HuH-7.5 (cell line): ENCODE measurements around the gene PDGFD.

Experiments used
- DNase-seq: peaks from one replicate; pipeline ENCODE4 v3.0.0; 2011; ENCODE audit warnings: low spot score

The PDGFD gene

GRCh38 chr11:103958475-103959215 is 205.3 kb downstream of the PDGFD start:
- DNase-seq: no peak

- DNase-seq: no peak
Observed at GRCh38 chr11:103953797-103954486, 210.0 kb downstream of the PDGFD start.

GRCh38 chr11:103949781-103950180 is 214.2 kb downstream of the PDGFD start:
- no peak for DNase-seq

GRCh38 chr11:103948187-103948763 is 215.7 kb downstream of the PDGFD start:
- DNase-seq: no peak

GRCh38 chr11:103947546-103947919 is 216.4 kb downstream of the PDGFD start:
- no peak for DNase-seq

- no peak for DNase-seq
Observed at GRCh38 chr11:103946793-103947545, 217.0 kb downstream of the PDGFD start.

GRCh38 chr11:103944251-103944940 is 219.6 kb downstream of the PDGFD start:
- DNase-seq: no peak

- no peak for DNase-seq
Observed at GRCh38 chr11:103942646-103943045, 221.3 kb downstream of the PDGFD start.

- no peak for DNase-seq
Observed at GRCh38 chr11:103940551-103940950, 223.4 kb downstream of the PDGFD start.

- DNase-seq: no peak
Observed at GRCh38 chr11:103939694-103940093, 224.3 kb downstream of the PDGFD start.

GRCh38 chr11:103936059-103936458 is 227.9 kb downstream of the PDGFD start:
- DNase-seq: no peak

GRCh38 chr11:103935219-103935618 is 228.7 kb downstream of the PDGFD start:
- no peak for DNase-seq

- no peak for DNase-seq
Observed at GRCh38 chr11:103929170-103929903, 234.6 kb downstream of the PDGFD start.

GRCh38 chr11:103928802-103929161 is 235.2 kb downstream of the PDGFD start:
- DNase-seq: no peak

GRCh38 chr11:103928040-103928801 is 235.7 kb downstream of the PDGFD start:
- no peak for DNase-seq

- DNase-seq: no peak
Observed at GRCh38 chr11:103927535-103927934, 236.4 kb downstream of the PDGFD start.

GRCh38 chr11:103926990-103927389 is 237.0 kb downstream of the PDGFD start:
- no peak for DNase-seq

- DNase-seq: no peak
Observed at GRCh38 chr11:103924166-103925013, 239.6 kb downstream of the PDGFD start.

- DNase-seq: no peak
Observed at GRCh38 chr11:103923451-103923931, 240.5 kb downstream of the PDGFD start.
